Ovary (tissue), 9 donors: ENCODE results near the gene EXOC3. TPM values are rescaled to one million over a fixed set of nuclear protein-coding genes. Genes with fewer than 3 reads are reported as not detected.

Experiments used
- DNase-seq, 5 donors: peaks; one replicate each; pipeline ENCODE4 v3.0.0-alpha.2; 2019 to 2020
- H3K27ac ChIP-seq, 2 donors: fragments of 200-600 bp; one replicate each; pipeline versions ENCODE4 v1.5.1 to v1.8.0; 2019 to 2022
- H3K27me3 ChIP-seq: fragments of 200-600 bp; one replicate; pipeline ENCODE4 v1.8.0; 2022
- H3K36me3 ChIP-seq: fragments of 200-600 bp; sonication (generic); one replicate; pipeline ENCODE4 v1.5.1; 2019
- H3K4me1 ChIP-seq: one replicate; pipeline ENCODE4 v1.8.1; 2013; ENCODE audit warnings: mild to moderate bottlenecking, moderate library complexity; ENCODE audit not compliant: insufficient read depth
- H3K4me3 ChIP-seq: fragments of 200-600 bp; sonication (generic); one replicate; pipeline ENCODE4 v1.5.1; 2017
- H3K9me3 ChIP-seq, 2 donors: fragments of 200-600 bp in 1 of 2; sonication (generic) in 1 of 2; one replicate each; pipeline versions ENCODE4 v1.5.1 to v1.8.1; 2013 to 2019; ENCODE audit warnings: mild to moderate bottlenecking in 1 of 2, moderate library complexity in 1 of 2
- EP300 ChIP-seq: sonication (generic); formaldehyde crosslinking; IDR thresholded peaks from one replicate; pipeline ENCODE4 v1.6.1; 2017; ENCODE audit warnings: antibody characterized with exemption
- POLR2A ChIP-seq: fragments of 450-650 bp; IDR thresholded peaks from one replicate; pipeline ENCODE4 v1.6.1; 2017; ENCODE audit warnings: antibody characterized with exemption, mild to moderate bottlenecking, moderate library complexity
- WGBS, 3 donors: extraction: QIAGEN DNeasy Blood & Tissue Kit in 1 of 3; methylation state at CpG; one replicate each; pipeline versions ENCODE4 v1.1.5 to v1.1.7; 2013 to 2017; 5-methylcytosine and 5-hydroxymethylcytosine counted together
- intact Hi-C, 4 donors: fragments of 100-400 bp; cut with DNase I; formaldehyde crosslinking; loops; one replicate each; pipeline versions ENCODE4 v1.11.0 to v1.15.1; 2022 to 2023
- polyA plus RNA-seq, 2 donors: library from polyadenylated mRNA; stranded (reverse); fragments of 200-250 nt in 1 of 2; fragments of 350-450 nt in 1 of 2; fragmentation: Illumina TruSeq in 1 of 2; extraction: RNeasy Lipid Tissue Mini Kit (QIAGEN cat#74804) in 1 of 2; gene quantifications; one replicate each; pipeline ENCODE4 v1.2.3, GENCODE V29; 2013 to 2014
- total RNA-seq, 7 donors: library from RNA; depleted of rRNA in 2 of 7; stranded (reverse); fragments of >200 nt in 2 of 7; fragmentation: NEBNext Ultra II Directional in 3 of 7; extraction: Animal tissue kit (Norgen Biotek cat#: 25700) in 3 of 7; gene quantifications; one replicate each; pipeline versions ENCODE4 v1.1.0 to v1.2.4, GENCODE V29; 2016 to 2023
- TF ChIP-seq, protein P1 (sequence below), 3 donors: fragments of 450-650 bp in 2 of 3; fragments of 200-600 bp in 1 of 3; IDR thresholded peaks; one replicate each; pipeline versions ENCODE4 v1.5.1 to v1.8.0; 2016 to 2022; ENCODE audit warnings: antibody characterized with exemption in 3 of 3, mild to moderate bottlenecking in 1 of 3
- donor health status: DM: no; HTN: no; CAD: no; lungs with moderate emphysema.
- donor health status: DM: no; HTN: no; CAD: no.
- donor health status: Bipolar disorder and iron deficiency.
- donor health status: DM: yes; HTN: yes; CAD: no.
- donor health status: DM: no; HTN: no; CAD: no.
- donor health status: DM: yes; HTN: yes; CAD: no.

The EXOC3 gene
- total and polyA plus RNA-seq, 9 donors, result 25.5 to 67.4 (median 49.4) TPM

DNA sequence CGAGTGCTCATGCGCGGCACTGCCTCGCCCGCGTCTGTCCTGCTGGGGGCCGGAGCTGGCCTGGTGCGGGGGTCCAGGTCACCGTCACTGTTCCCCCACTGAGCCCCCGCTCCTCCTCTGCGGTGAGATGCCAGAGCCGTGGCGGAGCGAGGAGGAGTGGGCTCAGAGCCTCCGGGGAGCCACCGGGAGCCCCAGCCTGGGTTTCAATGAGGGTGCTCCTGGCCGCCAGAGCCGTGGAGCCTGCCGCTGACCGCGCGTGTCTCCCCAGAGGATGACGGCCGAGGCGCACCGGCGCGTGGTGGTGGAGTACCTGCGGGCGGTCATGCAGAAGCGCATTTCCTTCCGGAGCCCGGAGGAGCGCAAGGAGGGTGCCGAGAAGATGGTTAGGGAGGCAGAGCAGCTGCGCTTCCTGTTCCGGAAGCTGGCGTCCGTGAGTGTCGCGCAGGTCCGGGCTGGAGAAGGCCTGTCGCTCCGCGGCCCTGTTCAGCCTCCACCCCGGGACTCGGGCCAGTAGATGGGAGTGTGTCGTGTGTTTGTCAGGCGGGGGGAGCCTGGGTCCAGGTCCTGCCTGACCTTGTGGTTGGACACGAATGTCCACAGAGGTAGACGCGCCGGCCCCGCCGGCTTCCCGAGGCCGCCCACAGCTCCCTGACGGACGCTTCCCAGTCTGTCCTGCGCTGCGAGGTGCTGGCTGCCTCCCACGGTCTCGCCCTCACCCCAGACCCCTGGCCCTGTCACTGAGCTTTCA lies 22.0 kb downstream of the EXOC3 start:
- Histone ChIP-seq H3K27me3 (no peaks in the 10 kb centered on the region), H3K9me3 (no peaks in the 10 kb centered on the region), H3K4me3 (no peak overlapping the region), H3K4me1 (no peaks in the 10 kb centered on the region), H3K27ac (no peak overlapping the region), H3K36me3 (no peaks in the 10 kb centered on the region)
- peak in 1 of 5 donors; percentile 35 for DNase-seq
- 90 to 94% (median 91%) methylated on average over 63 of the region's 63 CpGs for WGBS, 3 donors
- intact Hi-C loops, result no loop called here
- TF ChIP-seq, protein P1, sequence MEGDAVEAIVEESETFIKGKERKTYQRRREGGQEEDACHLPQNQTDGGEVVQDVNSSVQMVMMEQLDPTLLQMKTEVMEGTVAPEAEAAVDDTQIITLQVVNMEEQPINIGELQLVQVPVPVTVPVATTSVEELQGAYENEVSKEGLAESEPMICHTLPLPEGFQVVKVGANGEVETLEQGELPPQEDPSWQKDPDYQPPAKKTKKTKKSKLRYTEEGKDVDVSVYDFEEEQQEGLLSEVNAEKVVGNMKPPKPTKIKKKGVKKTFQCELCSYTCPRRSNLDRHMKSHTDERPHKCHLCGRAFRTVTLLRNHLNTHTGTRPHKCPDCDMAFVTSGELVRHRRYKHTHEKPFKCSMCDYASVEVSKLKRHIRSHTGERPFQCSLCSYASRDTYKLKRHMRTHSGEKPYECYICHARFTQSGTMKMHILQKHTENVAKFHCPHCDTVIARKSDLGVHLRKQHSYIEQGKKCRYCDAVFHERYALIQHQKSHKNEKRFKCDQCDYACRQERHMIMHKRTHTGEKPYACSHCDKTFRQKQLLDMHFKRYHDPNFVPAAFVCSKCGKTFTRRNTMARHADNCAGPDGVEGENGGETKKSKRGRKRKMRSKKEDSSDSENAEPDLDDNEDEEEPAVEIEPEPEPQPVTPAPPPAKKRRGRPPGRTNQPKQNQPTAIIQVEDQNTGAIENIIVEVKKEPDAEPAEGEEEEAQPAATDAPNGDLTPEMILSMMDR (IDR thresholded peaks at IDR 0.05), result no peak
- TF ChIP-seq POLR2A (no peak), EP300 (no peak)

DNA sequence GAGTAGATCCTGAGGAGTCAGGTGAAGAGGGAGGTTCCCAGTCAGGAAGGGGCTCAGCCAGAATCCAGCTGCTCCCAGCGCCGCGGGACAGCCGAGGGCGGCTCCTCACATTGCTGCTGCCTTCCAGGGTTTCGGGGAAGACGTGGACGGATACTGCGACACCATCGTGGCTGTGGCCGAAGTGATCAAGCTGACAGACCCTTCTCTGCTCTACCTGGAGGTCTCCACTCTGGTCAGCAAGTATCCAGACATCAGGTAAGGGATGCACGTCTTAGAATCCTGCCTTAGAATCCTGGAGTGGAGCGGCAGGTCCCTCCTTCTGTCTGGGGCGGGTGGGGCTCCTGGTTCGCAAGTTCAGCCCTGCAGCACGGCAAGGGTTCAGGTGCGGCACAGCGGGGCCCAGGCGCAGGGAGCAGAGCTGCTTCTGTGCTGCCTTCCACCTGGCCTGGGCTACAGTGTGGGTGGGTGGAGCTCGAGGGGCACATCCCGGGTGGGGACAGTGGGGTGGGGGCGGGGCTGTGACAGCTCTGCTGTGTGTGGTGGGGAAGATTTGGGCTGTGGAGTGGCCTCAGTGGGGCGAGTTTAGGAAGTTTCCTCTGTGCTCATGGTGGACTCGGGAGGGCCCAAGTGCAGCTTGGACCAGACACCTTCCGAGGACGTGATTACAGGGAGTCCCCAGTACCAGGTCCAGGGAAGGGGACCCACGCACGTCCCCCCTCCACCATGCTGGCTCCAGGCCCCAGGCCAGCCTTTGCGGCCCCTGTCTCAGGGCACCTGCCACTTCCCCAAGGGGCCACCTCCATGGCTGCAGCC lies 22.8 kb downstream of the EXOC3 start:
- Histone ChIP-seq H3K36me3 (no peaks in the 10 kb centered on the region), H3K4me3 (no peak overlapping the region), H3K27ac (no peak overlapping the region), H3K4me1 (no peaks in the 10 kb centered on the region), H3K27me3 (no peaks in the 10 kb centered on the region), H3K9me3 (no peaks in the 10 kb centered on the region)
- no peak for TF ChIP-seq EP300
- no peak for TF ChIP-seq POLR2A
- TF ChIP-seq, protein P1 (IDR thresholded peaks at IDR 0.05), result no peak
- DNase-seq, result no peak
- intact Hi-C loops, result no loop called here
- WGBS, 3 donors, result 85 to 92% (median 86%) methylated on average over 26 to 29 of the region's 29 CpGs

DNA sequence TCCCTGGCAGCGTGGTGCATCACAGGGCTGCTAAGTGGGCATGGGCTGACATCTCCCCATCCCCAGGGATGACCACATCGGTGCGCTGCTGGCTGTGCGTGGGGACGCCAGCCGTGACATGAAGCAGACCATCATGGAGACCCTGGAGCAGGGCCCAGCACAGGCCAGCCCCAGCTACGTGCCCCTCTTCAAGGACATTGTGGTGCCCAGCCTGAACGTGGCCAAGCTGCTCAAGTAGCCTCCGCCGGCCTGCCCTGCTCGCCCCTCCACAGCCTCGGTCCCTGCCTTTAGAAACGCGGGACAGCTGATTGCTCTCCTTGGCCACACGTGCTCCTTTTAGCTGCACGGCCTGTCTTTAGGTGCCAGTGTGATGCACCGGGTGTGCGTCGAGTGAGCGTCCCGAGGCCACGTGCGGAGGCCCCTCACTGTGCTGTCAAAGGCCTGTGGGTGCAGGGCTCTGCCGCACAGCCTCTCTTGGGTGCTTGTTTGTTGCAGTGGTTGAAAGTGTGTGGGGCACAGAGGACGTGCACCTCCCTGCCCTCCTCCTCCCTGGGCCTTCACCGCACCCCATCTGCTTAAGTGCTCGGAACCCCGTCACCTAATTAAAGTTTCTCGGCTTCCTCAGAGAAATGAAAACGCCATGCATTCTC lies 23.8 kb downstream of the EXOC3 start:
- no peak overlapping the region for H3K27ac ChIP-seq
- TF ChIP-seq, protein P1 (IDR thresholded peaks at IDR 0.05), result no peak
- TF ChIP-seq POLR2A, result no peak
- TF ChIP-seq EP300, result no peak
- H3K9me3 ChIP-seq, result no peaks in the 10 kb centered on the region
- no peaks in the 10 kb centered on the region for H3K36me3 ChIP-seq
- no peaks in the 10 kb centered on the region for H3K4me1 ChIP-seq
- intact Hi-C loops, result no loop called here
- 85 to 88% (median 87%) methylated on average over 30 of the region's 30 CpGs for WGBS, 3 donors
- DNase-seq, result peak in 1 of 5 donors; percentile 26
- H3K4me3 ChIP-seq, result no peak overlapping the region
- H3K27me3 ChIP-seq, result no peaks in the 10 kb centered on the region

DNA sequence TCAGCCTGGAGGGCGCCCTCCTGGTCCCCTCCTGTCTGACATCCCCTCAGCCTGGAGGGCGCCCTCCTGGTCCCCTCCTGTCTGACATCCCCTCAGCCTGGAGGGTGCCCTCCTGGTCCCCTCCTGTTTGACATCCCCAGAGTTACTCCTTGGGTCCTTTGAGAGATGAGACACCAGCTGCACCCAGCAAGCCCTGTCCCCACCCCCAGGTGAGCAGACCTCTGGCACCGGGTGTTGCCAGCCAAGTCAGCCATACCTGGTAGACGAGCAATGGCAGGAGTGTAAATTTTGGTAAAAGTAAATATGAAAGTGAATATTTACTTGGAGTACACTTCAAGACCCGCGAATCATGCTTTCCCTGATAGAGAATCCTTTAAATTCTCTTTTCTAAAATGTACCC lies 25.4 kb downstream of the EXOC3 start:
- H3K36me3 ChIP-seq, result no peaks in the 10 kb centered on the region
- no peaks in the 10 kb centered on the region for H3K9me3 ChIP-seq
- peak in 3 of 5 donors; percentile 8 to 13 (median 9) for DNase-seq
- H3K4me1 ChIP-seq, result peaks cover 2% of the 10 kb centered on the region
- TF ChIP-seq EP300 (no peak), POLR2A (no peak)
- TF ChIP-seq, protein P1 (IDR thresholded peaks at IDR 0.05), result no peak
- whole genome bisulfite sequencing, 3 donors, result 79 to 97% (median 94%) methylated on average over 5 of the region's 6 CpGs
- H3K27me3 ChIP-seq, result no peaks in the 10 kb centered on the region
- no peak overlapping the region for H3K4me3 ChIP-seq
- H3K27ac ChIP-seq, result no peak overlapping the region
- intact Hi-C loops, result no loop called here
